GM18526 (cell line): Measurements from ENCODE around the gene F2RL3.

Experiments
- POLR2A ChIP-seq: IDR thresholded peaks from 3 replicates; pipeline ENCODE4 v1.6.1; 2011; ENCODE audit not compliant: insufficient read length; ENCODE audit errors: extremely low read depth

The F2RL3 gene

GRCh38 chr19:16897856-16898161 lies 9.0 kb downstream of the F2RL3 start:
- TF ChIP-seq POLR2A: no peak

- TF ChIP-seq POLR2A: no peak
These were observed 9.7 kb downstream of the F2RL3 start for GRCh38 chr19:16898361-16899015.

- no peak for TF ChIP-seq POLR2A
These were observed 10.8 kb downstream of the F2RL3 start for GRCh38 chr19:16899566-16900075.

- TF ChIP-seq POLR2A: no peak
These were observed 12.8 kb downstream of the F2RL3 start for GRCh38 chr19:16901491-16902175.

- TF ChIP-seq POLR2A: no peak
These were observed 13.7 kb downstream of the F2RL3 start for GRCh38 chr19:16902545-16902944.

- TF ChIP-seq POLR2A: no peak
These were observed 14.5 kb downstream of the F2RL3 start for GRCh38 chr19:16903347-16903746.

- no peak for TF ChIP-seq POLR2A
These were observed 15.8 kb downstream of the F2RL3 start for GRCh38 chr19:16904599-16904998.

- no peak for TF ChIP-seq POLR2A
These were observed 20.0 kb downstream of the F2RL3 start for GRCh38 chr19:16908759-16909158.

GRCh38 chr19:16911046-16911445 lies 22.2 kb downstream of the F2RL3 start:
- no peak for TF ChIP-seq POLR2A

GRCh38 chr19:16912780-16913179 lies 24.0 kb downstream of the F2RL3 start:
- TF ChIP-seq POLR2A: no peak

- TF ChIP-seq POLR2A: no peak
These were observed 25.6 kb downstream of the F2RL3 start for GRCh38 chr19:16914421-16914820.

- TF ChIP-seq POLR2A: no peak
These were observed 26.3 kb downstream of the F2RL3 start for GRCh38 chr19:16915135-16915534.

- TF ChIP-seq POLR2A: no peak
These were observed 26.9 kb downstream of the F2RL3 start for GRCh38 chr19:16915734-16916133.

- no peak for TF ChIP-seq POLR2A
These were observed 28.6 kb downstream of the F2RL3 start for GRCh38 chr19:16917401-16917800.

GRCh38 chr19:16919496-16919895 lies 30.7 kb downstream of the F2RL3 start:
- no peak for TF ChIP-seq POLR2A

GRCh38 chr19:16920816-16921529 lies 32.2 kb downstream of the F2RL3 start:
- no peak for TF ChIP-seq POLR2A
